ENCODE measurements around the gene HIVEP3.

DNA sequence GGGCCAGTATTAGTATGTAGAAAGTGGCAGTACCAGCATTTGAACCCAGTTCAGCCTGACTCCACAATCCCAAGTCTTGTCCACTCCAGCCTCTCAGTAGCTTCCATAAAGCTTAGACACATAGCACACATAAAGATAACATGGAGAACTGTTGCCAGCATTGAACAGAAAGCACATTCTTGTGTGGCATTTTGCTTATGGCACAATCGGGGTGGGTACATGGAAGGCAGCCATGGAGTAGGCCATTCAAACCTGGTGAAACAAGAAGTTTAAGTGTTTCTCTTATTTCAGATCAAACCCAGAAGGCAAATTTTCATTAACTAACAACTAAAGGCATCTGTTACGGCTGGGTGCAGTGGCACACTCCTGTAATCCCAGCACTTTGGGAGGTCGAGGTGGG is 102.7 kb downstream of the HIVEP3 start:
- no peak for TF ChIP-seq EZH2phosphoT487 (IDR thresholded peaks at IDR 0.05; ENCODE audit: low read depth, severe bottlenecking, unreplicated experiment)
- no peak for TF ChIP-seq EZH2 (IDR thresholded peaks at IDR 0.05; ENCODE audit: borderline replicate concordance)
